GM19023 (cell line): ENCODE data around the gene GSTM1.
A peak's percentile ranks its signal among the peaks of the same experiment; 100 is the strongest.

Experiments
- ATAC-seq: cut with Tn5 transposase; IDR thresholded peaks from one replicate; pipeline ENCODE4 v1.9.1; 2021; ENCODE audit warnings: mild to moderate bottlenecking, moderate library complexity; ENCODE audit not compliant: unreplicated experiment

GSTM1 gene

GRCh38 chr1:109725510-109725909, 37.9 kb downstream of the GSTM1 start:
- no peak for ATAC-seq

DNA sequence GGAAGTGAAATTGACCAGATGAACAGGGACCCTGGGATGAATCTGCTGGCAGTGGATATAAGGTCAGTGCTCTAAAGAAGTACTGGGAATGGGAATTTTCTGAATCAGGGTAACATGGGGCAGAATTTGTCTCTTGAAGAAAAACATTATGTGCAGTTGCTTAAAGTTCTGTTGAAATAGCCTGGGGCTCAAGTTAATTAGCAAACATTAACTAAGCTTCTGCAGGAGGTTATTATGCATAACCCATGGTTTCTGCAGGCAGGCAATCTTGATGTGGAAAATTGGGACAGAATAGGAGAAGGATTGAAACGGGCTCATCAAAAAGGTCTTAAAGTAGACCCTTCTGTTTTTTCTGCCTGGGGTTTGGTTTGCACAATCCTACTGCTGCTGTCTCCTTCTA, 38.4 kb downstream of the GSTM1 start:
- no peak for ATAC-seq

DNA sequence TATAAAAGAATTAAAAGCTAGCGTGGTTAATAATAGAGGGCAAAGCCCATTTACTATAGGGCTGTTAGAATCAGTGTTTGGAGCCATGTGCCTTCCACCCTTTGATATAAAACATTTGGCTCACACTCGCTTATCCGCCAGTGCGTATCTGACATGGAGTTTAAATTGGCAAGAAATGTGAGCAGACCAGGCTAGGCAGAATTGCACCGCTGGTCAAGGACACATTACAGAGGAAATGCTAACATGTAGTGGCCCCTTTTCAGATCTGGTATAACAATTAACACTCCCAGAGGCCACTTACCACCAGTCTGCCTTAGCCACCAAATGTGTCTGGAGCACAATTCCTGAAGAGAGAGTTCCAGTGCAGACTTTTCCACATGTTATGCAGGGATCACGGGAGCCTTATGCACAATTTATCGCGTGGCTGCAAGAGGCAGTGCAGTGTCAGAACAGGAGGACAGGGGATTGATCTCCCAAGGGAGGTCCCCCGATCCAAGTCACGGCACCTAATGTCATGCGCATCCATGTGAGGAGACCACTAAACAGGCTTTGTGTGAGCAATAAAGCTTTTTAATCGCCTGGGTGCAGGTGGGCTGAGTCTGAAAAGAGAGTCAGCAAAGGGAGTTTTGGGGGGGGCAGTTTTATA, 39.2 kb downstream of the GSTM1 start:
- ATAC-seq: no peak

- no peak for ATAC-seq
Observed at GRCh38 chr1:109728870-109729269, 41.3 kb downstream of the GSTM1 start.

DNA sequence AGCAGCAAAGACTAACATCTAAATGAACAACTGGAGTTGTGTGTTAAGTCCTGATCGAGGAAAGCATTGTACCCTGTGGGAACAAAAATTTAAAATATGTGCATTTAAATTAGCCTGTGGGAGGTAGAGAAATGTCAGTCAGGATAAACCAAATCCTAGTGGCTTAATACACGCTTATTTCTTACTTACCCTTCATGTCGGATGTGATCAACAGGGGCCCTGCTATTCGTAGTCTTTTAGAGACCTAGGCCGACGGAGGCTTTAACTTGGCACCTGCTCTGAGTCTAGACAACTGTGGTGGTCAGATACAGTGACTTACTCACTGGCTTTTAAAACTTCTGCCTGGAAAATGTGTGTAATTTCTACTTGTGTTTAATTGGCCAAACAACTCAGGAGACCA, 43.0 kb downstream of the GSTM1 start:
- no peak for ATAC-seq

- ATAC-seq: no peak
Observed at GRCh38 chr1:109732390-109732881, 44.8 kb downstream of the GSTM1 start.

DNA sequence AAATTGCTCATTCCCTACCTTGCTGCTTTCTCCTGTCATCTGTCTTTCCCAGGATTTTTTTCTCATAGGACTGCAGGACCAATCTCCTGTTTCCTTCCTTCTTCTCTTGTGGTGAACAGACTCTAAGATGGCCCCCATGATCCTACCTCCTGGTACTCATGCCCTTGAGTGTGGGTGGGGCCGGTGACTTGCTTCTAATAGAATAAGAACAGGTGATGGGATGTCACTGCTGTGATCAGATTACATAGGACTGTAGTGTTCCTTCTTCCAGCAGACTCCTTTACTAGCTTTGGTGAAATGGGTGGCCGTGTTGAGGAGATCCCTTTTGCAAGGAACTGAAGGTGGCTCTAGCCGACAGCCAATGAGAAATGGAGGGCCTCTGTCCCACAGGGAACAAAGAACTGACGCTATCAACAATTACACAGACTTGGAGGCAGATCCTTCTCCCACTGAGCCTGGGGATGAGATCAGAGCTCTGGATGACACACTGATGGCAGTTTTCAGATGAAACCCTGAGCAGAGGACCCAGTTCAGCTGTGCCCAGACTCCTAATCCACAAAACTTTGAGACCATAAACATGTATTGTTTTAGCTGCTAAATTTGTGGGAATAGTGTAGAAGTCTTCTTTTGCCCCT, 45.7 kb downstream of the GSTM1 start:
- ATAC-seq: no peak

DNA sequence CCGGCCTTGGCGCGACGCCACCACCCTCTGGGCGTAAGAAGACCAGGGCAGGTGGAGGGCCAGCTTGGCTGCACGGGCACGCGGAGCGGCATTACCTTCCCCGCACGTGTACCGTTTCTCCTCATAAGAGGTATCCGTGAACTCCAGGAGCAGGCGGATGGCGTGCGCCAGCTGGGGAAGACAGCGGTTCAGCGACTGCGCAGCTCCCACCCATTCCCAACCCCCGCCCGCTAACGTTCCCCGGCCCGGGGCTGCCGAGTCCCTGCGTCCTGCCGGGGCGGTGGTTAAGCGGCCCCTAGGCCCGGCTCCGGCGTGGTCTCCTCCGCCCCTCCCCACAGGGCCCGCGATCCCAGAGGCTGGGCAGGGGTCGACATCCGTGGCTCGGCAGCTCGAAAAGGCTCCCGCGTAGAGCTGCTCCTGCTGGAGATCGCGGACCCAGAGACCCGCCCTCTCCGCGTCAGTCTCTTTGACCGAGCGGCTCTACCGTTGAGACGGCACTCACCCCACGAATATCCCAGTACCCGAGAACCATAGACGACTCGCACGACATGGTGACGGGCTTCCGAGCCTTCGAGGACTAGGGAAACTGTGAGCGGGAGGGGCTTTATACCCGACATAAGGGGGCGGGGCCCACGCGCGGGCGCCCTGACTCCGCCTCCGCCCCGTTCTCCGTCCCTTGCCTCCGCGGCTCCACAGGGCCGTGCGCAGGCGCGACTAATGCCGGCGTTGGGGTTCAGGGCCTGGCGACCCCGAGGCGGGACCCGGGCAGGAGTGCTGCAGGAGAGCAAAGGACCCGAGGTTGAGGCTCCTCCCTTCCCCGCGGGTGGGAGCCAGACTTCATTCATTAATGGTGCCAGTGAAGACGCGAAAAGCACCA, 52.4 kb downstream of the GSTM1 start:
- peak; percentile 90 for ATAC-seq

DNA sequence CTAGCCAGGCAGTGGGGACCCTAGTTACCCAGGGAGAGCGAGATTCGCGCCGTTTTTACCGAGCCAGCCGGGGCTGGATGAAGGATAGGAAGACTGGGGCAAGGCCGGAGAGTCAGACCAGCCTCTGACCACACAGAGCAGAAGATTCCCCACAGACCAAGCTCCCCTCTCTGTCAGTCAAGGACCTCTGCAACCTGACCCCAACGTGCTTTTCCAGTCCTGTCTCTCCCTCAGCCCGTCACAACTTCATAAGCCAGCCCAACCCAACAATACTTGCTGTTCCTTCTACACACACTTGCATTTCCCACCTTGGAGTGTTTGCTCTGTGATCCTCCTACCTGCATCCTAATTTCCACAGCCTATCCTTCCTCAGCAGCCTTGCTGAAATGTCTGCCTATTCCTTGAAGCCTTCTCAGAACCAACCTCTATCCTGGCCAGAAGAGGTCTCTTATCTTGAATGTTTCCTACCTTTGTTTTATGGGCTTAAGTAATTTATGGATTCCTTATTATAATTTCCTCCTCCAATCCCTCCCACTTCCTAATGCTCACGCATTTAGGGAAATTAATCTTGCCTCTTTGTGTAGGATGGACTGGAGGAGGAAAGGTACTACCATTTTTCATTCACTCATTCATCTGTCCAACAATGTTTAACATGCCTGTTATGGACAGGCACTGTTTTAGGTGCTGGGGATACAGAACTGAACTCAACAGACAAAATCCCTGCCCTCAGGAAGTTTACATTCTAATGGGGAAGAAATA, 53.2 kb downstream of the GSTM1 start, which contains the start of gene GSTM3:
TSS of gene GSTM3 (minus strand) at position 424 of the 759 bp plus-strand sequence. CDS start 751 bp downstream, outside the sequence.
- peak; percentile 33 for ATAC-seq
